ENCODE results near the gene BRPF1. TPM values are rescaled to one million over a fixed set of nuclear protein-coding genes. Genes with fewer than 3 reads are reported as not detected.

BRPF1 gene
- total RNA-seq, 1 donor: 17.3 TPM

DNA sequence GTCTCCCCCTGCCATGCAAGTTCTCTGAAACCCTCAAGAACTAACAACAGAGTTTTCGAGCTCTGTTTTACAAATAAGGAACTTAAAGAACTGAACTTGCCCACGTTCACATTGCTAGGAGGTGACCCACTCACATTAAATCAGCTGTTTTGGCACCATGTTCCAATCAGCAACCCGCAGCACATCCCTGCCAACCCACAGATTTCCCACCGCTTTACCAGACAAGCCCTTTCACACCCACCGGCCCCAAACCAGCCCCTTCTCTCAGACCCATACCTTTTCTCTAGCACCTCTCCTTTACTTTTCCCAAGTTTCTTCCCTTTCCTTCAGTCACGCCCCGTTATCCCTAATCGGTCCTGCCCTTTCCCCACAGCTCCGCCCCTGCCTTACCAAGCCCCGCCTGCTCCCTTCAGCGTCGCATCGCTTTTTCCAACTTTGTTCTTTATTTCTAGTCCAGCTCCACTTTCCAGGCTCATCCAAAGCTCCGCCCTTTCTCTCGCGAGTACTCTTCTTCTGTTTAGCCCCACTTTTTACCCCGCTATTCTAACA, 804 bp upstream of the BRPF1 start:
- peak overlapping the region; percentile 71 for H3K4me3 ChIP-seq (ENCODE audit: low read depth, low read length)
- DNase-seq (ENCODE audit: low read depth): no peak
- TF ChIP-seq, protein P1, sequence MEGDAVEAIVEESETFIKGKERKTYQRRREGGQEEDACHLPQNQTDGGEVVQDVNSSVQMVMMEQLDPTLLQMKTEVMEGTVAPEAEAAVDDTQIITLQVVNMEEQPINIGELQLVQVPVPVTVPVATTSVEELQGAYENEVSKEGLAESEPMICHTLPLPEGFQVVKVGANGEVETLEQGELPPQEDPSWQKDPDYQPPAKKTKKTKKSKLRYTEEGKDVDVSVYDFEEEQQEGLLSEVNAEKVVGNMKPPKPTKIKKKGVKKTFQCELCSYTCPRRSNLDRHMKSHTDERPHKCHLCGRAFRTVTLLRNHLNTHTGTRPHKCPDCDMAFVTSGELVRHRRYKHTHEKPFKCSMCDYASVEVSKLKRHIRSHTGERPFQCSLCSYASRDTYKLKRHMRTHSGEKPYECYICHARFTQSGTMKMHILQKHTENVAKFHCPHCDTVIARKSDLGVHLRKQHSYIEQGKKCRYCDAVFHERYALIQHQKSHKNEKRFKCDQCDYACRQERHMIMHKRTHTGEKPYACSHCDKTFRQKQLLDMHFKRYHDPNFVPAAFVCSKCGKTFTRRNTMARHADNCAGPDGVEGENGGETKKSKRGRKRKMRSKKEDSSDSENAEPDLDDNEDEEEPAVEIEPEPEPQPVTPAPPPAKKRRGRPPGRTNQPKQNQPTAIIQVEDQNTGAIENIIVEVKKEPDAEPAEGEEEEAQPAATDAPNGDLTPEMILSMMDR (IDR thresholded peaks at IDR 0.05; ENCODE audit: insufficient read depth, low read depth, low read length): no peak

DNA sequence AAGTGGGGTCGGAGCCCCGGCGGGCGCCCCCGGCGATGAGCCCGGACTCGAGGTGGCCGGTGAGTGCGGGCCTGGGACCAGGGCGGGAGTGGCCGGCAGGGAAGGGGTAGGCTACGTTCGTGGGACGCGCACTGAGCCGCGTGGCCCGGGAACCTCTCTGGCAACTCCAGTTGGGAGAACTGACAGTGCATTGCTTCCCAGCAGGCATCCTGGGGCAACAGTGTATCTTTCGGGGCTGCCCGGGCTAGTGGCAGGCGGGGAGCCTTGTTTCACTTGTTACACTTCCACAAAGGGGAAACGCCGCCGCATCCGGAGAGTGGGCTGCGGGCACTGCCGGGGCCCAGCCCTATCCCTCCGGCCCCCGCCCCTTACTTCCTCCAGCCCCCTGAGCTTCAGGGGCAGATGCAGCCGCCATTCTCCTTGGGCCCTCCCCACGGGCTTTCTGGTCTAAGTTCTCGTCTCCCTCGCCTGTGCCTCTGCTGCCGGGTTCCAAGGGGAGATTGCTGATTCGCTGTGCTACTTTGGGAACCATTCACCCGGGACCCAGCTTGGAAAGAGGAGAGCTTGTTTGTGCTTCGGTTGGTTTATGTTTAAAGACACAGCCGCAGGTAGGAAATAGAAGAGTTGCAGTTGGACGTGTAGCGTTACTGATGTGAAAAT, 675 bp downstream of the BRPF1 start:
- no peak for DNase-seq (ENCODE audit: low read depth)
- TF ChIP-seq, protein P1 (IDR thresholded peaks at IDR 0.05; ENCODE audit: insufficient read depth, low read depth, low read length): no peak

DNA sequence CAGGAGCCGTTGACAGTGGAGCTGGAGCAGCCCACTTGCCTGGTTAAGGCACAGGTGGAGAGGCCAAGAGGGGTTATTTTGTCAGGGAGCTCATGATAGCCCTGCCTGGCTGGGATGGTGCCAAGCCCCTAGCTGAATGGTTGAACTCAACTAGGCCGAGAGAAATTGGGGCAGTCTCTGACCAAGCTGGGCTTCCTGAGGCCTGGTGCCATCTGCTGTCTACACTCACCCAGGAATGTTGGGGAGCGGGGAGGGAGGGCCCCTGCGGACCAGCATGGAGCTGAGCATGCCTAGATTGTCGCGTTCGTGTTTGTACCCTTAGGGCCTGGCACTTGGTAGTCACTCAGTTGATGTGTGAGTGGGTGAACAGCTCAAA, 1.2 kb downstream of the BRPF1 start:
- H3K4me3 ChIP-seq (ENCODE audit: low read depth, low read length): peak overlapping the region; percentile 85
- DNase-seq (ENCODE audit: low read depth): no peak
- TF ChIP-seq, protein P1 (IDR thresholded peaks at IDR 0.05; ENCODE audit: insufficient read depth, low read depth, low read length): no peak

More for the DNA sequence above, 675 bp downstream of the BRPF1 start:
- H3K4me3 ChIP-seq (ENCODE audit: low read depth, low read length): peak overlapping the region; percentile 85

DNA sequence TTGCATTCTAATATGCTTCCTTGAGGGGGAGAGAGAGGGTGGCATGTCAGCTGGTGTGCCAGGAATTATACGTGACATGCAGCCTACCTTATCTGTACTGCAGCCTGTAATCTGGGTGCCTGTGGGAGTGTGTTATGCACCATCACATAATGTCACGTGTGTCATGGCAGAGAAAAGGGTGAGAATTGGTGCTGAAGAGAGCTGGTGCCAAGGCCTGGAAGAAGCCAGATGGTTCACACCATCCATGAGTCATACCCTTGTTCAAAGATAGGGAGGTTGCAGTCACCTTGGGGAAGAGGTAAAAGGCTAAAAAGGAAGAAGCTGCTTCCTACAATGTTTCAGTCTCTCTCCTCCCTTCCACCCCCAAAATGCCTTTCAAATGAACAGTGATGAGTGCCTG, 5.3 kb downstream of the BRPF1 start:
- TF ChIP-seq, protein P1 (IDR thresholded peaks at IDR 0.05; ENCODE audit: insufficient read depth, low read depth, low read length): no peak
- H3K4me3 ChIP-seq (ENCODE audit: low read depth, low read length): no peak overlapping the region
- no peak for DNase-seq (ENCODE audit: low read depth)

DNA sequence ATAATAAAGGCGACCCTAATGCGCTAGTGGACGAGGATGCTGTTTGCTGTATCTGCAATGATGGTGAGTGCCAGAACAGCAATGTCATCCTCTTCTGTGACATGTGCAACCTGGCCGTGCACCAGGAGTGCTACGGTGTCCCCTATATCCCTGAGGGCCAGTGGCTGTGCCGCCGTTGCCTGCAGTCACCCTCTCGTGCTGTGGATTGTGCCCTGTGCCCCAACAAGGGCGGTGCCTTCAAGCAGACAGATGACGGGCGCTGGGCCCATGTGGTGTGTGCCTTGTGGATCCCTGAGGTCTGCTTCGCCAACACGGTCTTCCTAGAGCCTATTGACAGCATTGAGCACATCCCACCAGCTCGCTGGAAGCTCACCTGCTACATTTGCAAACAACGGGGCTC, 7.6 kb downstream of the BRPF1 start:
- TF ChIP-seq, protein P1 (IDR thresholded peaks at IDR 0.05; ENCODE audit: insufficient read depth, low read depth, low read length): no peak
- H3K4me3 ChIP-seq (ENCODE audit: low read depth, low read length): no peak overlapping the region
- no peak for DNase-seq (ENCODE audit: low read depth)

DNA sequence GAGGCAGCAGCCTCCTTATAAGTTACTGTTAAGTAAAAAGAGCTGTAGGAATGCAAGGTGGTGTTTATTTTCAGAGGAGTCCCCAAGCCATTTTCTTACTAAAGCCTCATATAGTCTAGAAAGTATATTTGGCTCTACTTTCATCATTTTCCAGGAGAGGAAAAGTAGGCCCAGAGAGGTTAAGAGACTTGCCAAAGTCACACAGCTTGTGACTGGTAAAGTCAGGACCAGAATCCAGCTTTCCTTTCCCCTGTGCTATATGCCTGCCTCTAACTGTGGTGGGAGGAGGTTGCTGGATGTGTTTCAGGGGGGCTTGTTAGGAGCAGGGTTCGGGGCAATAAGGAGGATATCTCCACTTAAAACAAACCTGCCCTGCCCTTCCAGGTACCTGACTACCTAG, 11.0 kb downstream of the BRPF1 start:
- no peak overlapping the region for H3K4me3 ChIP-seq (ENCODE audit: low read depth, low read length)
- TF ChIP-seq, protein P1 (IDR thresholded peaks at IDR 0.05; ENCODE audit: insufficient read depth, low read depth, low read length): no peak
- no peak for DNase-seq (ENCODE audit: low read depth)

DNA sequence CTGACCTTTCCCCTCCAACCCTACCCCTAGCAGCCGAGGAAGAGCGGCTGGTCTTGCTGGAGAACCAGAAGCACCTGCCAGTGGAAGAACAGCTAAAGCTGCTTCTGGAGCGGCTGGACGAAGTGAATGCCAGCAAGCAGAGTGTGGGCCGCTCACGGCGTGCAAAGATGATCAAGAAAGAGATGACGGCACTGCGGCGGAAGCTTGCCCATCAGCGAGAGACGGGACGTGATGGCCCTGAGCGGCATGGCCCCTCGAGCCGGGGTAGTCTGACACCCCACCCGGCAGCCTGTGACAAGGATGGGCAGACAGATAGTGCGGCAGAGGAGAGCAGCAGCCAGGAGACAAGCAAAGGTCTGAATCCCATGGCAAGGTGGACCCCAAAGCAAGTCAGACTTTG, 12.0 kb downstream of the BRPF1 start:
- no peak for DNase-seq (ENCODE audit: low read depth)
- no peak overlapping the region for H3K4me3 ChIP-seq (ENCODE audit: low read depth, low read length)
- TF ChIP-seq, protein P1 (IDR thresholded peaks at IDR 0.05; ENCODE audit: insufficient read depth, low read depth, low read length): no peak
